ENCODE results near the gene NEK6.

Gene NEK6

GRCh38 chr9:124357721-124358361 is 100.1 kb downstream of the NEK6 start:
- H3K36me3 Mint-ChIP-seq = peaks cover 30% of the 10 kb centered on the region
- no peaks in the 10 kb centered on the region for H3K9me3 Mint-ChIP-seq
- H3K27me3 Mint-ChIP-seq = no peaks in the 10 kb centered on the region
- H3K27ac Mint-ChIP-seq = peak overlapping the region; percentile 78
- H3K4me3 Mint-ChIP-seq = no peak overlapping the region
- ATAC-seq = no peak
- peaks cover 32% of the 10 kb centered on the region for H3K4me1 Mint-ChIP-seq

DNA sequence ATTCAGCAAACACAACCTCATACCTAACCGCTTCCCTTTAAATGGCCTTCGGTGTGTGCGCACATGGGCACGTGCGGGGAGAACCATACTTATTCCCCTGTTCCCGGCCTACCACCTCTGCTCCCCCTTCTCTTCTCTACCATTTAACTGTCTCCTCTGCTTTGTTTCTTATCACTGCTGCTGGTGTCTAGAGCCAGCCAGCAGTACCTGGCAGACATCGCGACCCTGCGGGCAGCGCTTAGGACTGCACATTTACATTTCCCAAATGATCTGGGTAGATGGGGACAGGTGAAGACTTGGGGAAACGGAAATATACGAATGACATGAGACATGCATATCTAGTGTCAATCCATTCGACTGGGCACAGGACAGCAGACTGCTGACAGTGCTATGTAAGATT is 100.9 kb downstream of the NEK6 start:
- Mint-ChIP-seq H3K27ac (no peak overlapping the region), H3K9me3 (no peaks in the 10 kb centered on the region), H3K4me1 (peaks cover 32% of the 10 kb centered on the region), H3K36me3 (peaks cover 35% of the 10 kb centered on the region), H3K27me3 (no peaks in the 10 kb centered on the region), H3K4me3 (no peak overlapping the region)
- no peak for ATAC-seq

DNA sequence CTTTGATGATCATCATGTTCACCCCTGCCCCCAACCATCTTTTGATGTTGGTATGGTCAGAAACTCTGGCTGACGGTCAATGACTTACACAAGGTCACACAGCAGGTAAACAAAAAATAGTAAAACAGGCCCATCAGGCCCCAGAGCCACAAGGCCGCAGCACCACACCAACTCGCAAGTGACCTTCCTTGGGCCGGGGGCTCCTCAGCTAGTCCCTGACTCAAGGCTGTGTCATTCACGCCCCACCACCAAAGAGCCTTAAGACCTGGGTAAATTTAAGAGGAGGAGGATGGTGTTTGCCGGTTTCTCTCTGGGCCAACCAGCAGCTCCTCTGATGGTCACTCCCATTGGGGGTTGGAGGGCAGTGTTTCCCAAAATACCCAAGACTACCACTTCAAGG is 101.7 kb downstream of the NEK6 start:
- Mint-ChIP-seq H3K4me1 (peaks cover 32% of the 10 kb centered on the region), H3K36me3 (peaks cover 40% of the 10 kb centered on the region), H3K9me3 (no peaks in the 10 kb centered on the region), H3K27ac (peak overlapping the region; percentile 10), H3K4me3 (no peak overlapping the region), H3K27me3 (no peaks in the 10 kb centered on the region)
- no peak for ATAC-seq

GRCh38 chr9:124359855-124360678 is 102.3 kb downstream of the NEK6 start:
- Mint-ChIP-seq H3K4me1 (peaks cover 35% of the 10 kb centered on the region), H3K27me3 (no peaks in the 10 kb centered on the region), H3K27ac (peak overlapping the region; percentile 10), H3K4me3 (no peak overlapping the region), H3K9me3 (no peaks in the 10 kb centered on the region), H3K36me3 (peaks cover 39% of the 10 kb centered on the region)
- no peak for ATAC-seq

DNA sequence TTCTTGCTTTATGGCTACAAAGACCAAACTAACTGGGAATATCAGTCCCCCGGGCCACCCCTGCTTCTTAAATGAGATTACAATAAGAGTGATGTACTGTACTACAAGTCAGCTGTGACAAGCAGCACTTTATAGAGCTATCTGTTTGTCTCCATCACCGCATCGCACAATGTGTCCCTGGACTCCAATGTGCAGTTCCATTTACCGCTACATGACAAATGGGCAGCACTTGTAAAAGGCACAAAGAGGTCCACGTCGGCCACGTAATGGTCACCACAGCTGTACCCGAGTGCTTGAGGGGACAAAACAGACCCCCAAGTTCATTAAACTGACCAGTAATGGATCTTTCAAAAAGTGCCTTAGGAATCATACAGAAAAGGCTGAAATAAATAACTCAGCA is 103.4 kb downstream of the NEK6 start:
- H3K27me3 Mint-ChIP-seq = no peaks in the 10 kb centered on the region
- H3K9me3 Mint-ChIP-seq = no peaks in the 10 kb centered on the region
- no peak overlapping the region for H3K27ac Mint-ChIP-seq
- no peak overlapping the region for H3K4me3 Mint-ChIP-seq
- peaks cover 42% of the 10 kb centered on the region for H3K4me1 Mint-ChIP-seq
- no peak for ATAC-seq
- peaks cover 43% of the 10 kb centered on the region for H3K36me3 Mint-ChIP-seq

GRCh38 chr9:124363326-124364096 is 105.8 kb downstream of the NEK6 start:
- Mint-ChIP-seq H3K27ac (no peak overlapping the region), H3K4me1 (peaks cover 40% of the 10 kb centered on the region), H3K9me3 (no peaks in the 10 kb centered on the region), H3K27me3 (no peaks in the 10 kb centered on the region), H3K4me3 (no peak overlapping the region), H3K36me3 (peaks cover 38% of the 10 kb centered on the region)
- ATAC-seq = no peak

GRCh38 chr9:124364141-124364540 is 106.4 kb downstream of the NEK6 start:
- H3K9me3 Mint-ChIP-seq = no peaks in the 10 kb centered on the region
- H3K4me1 Mint-ChIP-seq = peaks cover 36% of the 10 kb centered on the region
- no peak overlapping the region for H3K4me3 Mint-ChIP-seq
- no peak overlapping the region for H3K27ac Mint-ChIP-seq
- no peak for ATAC-seq
- H3K27me3 Mint-ChIP-seq = no peaks in the 10 kb centered on the region
- H3K36me3 Mint-ChIP-seq = peaks cover 39% of the 10 kb centered on the region

DNA sequence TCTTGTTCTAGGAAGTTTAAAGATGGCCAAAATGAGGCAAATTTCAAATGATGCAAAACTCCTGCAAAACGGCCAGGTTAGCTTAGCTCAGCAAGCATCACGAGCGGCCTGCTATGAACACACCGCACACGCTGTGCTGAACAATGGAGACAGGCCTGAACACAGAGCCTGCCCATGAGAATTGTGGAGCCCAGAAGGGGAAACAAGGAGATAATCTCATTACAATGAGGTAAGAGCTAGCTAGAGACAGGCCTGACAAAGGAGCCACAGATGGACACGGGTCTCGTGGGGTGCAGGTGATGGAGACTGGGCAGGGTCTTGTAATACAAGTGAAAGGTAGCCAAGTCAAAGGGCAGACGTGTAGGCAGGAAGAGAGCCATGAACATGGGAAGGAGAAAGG is 107.3 kb downstream of the NEK6 start:
- Mint-ChIP-seq H3K4me1 (peaks cover 37% of the 10 kb centered on the region), H3K27me3 (no peaks in the 10 kb centered on the region)

GRCh38 chr9:124366476-124367220 is 108.9 kb downstream of the NEK6 start:
- Mint-ChIP-seq H3K27ac (no peak overlapping the region), H3K36me3 (peaks cover 45% of the 10 kb centered on the region), H3K9me3 (no peaks in the 10 kb centered on the region), H3K27me3 (no peaks in the 10 kb centered on the region), H3K4me1 (peaks cover 41% of the 10 kb centered on the region), H3K4me3 (no peak overlapping the region)
- no peak for ATAC-seq

More for the DNA sequence above, 107.3 kb downstream of the NEK6 start:
- Mint-ChIP-seq H3K36me3 (peaks cover 39% of the 10 kb centered on the region), H3K27ac (peak overlapping the region; percentile 11), H3K9me3 (no peaks in the 10 kb centered on the region), H3K4me3 (no peak overlapping the region)
- ATAC-seq = no peak

DNA sequence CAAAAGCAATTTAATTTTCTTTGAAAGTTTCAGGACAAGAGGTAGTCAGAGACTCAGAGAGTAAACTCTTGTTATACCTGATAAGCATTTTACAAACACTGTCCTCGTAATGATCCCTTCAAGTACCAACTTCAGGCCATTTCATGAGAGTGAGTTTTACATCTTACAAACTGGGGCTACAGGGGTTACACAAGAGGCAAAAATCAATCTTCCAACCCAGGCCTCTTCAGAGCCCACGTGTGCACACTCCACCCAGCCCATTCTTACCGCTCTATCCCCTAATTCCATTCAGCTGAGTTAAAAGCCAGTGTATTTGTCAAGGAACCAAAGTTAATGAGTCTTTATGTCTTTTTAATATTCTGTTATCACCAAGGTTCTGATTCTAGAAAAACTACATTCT is 110.9 kb downstream of the NEK6 start:
- Mint-ChIP-seq H3K27me3 (no peaks in the 10 kb centered on the region), H3K36me3 (peaks cover 48% of the 10 kb centered on the region), H3K4me3 (no peak overlapping the region), H3K9me3 (no peaks in the 10 kb centered on the region), H3K4me1 (peaks cover 53% of the 10 kb centered on the region), H3K27ac (peak overlapping the region; percentile 23)
- ATAC-seq = no peak

GRCh38 chr9:124369231-124369797 is 111.6 kb downstream of the NEK6 start:
- Mint-ChIP-seq H3K36me3 (peaks cover 47% of the 10 kb centered on the region), H3K9me3 (no peaks in the 10 kb centered on the region), H3K4me3 (no peak overlapping the region)

DNA sequence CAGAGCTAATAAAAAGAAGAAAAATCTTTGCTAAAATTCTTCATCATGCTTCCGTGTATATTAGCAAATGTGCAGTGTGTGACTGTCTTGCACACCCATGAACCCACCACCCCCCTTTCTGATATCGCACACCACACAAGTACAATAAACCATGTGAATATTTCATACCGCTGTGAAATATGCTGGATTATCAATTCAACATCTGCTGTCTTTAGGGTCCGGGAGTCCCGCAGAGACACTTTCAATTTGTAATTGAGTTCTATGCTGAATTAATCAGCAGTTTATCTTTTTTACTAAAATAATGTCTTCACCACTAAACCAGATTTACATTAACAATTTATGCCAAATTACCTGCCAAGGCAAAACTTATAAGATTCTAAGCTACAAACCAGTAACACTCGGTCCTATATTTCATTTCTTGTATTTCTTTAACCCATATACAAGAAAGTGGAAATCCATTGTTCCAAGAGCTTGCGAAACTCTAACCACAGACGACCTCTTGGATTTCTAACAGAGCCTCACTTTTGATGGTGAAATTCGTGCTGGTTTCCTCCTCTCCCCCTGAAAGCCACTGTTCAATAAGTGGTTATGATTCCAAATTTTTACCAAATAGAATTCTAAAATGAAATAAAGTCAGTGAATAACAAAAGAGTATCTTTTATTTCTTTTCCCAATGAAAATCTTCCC is 113.3 kb downstream of the NEK6 start:
- Mint-ChIP-seq H3K36me3 (peaks cover 47% of the 10 kb centered on the region), H3K9me3 (no peaks in the 10 kb centered on the region), H3K4me1 (peaks cover 44% of the 10 kb centered on the region), H3K27me3 (no peaks in the 10 kb centered on the region), H3K27ac (peak overlapping the region; percentile 29), H3K4me3 (no peak overlapping the region)
- ATAC-seq = no peak

More at GRCh38 chr9:124369231-124369797, 111.6 kb downstream of the NEK6 start:
- no peak for ATAC-seq
- Mint-ChIP-seq H3K4me1 (peaks cover 53% of the 10 kb centered on the region), H3K27me3 (no peaks in the 10 kb centered on the region), H3K27ac (peak overlapping the region; percentile 23)

GRCh38 chr9:124372038-124372437 is 114.3 kb downstream of the NEK6 start:
- Mint-ChIP-seq H3K4me1 (peaks cover 39% of the 10 kb centered on the region), H3K27me3 (no peaks in the 10 kb centered on the region), H3K4me3 (no peak overlapping the region), H3K36me3 (peaks cover 43% of the 10 kb centered on the region), H3K27ac (no peak overlapping the region), H3K9me3 (no peaks in the 10 kb centered on the region)
- ATAC-seq = no peak

- Mint-ChIP-seq H3K27me3 (no peaks in the 10 kb centered on the region), H3K4me3 (no peak overlapping the region), H3K4me1 (peaks cover 33% of the 10 kb centered on the region), H3K36me3 (peaks cover 37% of the 10 kb centered on the region), H3K9me3 (no peaks in the 10 kb centered on the region), H3K27ac (no peak overlapping the region)
- ATAC-seq = no peak
These were observed 115.6 kb downstream of the NEK6 start for GRCh38 chr9:124373386-124373785.
